A172 (cell line): ENCODE results near the gene DNHD1. TPM values are rescaled to one million over a fixed set of nuclear protein-coding genes. Genes with fewer than 3 reads are reported as not detected.

ENCODE experiments used
- DNase-seq: peaks from one replicate; pipeline ENCODE4 v3.0.0-alpha.2; 2015; ENCODE audit warnings: low spot score
- total RNA-seq: library from RNA; depleted of rRNA; stranded (reverse); fragments of >200 nt; shearing (Covaris generic); gene quantifications from 2 replicates; pipeline ENCODE4 v1.2.3, GENCODE V29; 2014; rRNA removed

The DNHD1 gene
- total RNA-seq, 1 experiment from 2014 or later = 1.9 TPM

DNA sequence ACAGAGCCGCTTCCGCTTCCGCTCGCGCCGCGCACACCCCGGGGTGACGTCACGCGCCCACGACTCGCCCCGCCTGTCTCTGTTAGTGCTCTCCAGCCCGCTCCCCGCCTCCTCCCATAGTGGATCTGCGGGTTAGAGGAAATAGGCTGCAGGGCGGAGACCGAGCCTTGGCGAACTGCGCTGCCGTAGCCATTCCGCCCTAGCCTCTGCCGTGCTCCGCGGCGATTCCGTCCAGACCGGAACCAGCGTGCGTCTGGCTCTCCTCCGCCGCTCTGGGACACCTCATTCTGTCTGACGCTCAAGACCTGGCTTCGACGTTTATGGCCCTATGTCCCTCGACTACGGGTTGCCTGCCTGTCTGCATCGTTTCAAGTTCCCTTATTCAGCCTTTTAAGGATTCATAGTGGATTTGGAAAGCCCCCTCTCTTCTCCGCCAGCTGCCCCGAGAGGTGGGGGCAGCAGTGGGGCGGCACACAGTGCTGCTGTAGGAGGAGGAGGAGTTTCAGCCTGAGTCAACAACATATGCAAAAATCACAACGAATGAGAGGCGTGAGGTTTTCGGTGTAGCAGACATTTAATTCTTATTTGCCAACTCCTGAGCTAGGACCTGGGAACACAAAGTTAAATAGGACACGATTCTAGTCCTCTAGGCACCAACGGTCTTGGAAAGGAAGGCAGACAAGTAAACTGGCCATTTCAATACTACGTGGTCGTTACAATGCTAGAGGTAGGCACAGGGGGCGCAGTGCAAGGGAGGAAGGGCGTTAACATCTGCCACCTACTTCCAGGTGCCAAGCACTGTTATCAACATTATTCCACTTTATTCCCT lies 115.3 kb downstream of the DNHD1 start, which contains the start of gene TAF10:
Gene TAF10, minus strand, starts transcription at position 4 of the 829 bp plus-strand sequence. CDS start 27 bp downstream, outside the sequence.
- peak; percentile 93 for DNase-seq

DNA sequence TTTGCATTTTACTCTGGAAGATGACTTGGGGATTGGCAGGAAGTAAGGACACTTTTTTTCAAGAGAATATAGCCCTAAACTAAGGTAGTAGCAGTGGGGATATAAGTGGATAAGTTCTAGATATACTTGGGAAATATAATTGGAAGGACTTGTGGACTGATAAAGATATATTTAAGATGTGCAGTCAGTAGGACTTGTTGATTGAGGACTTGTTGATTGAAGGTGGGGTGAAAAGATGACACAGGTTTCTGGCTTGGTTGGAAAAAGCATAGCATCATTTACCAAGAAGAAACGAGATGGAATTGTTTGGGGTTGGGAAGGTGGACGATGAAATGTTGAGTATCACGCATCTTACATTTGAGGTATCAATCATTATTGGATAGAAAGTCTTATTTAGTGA lies 116.4 kb downstream of the DNHD1 start:
- no peak for DNase-seq

- no peak for DNase-seq
These were observed 117.4 kb downstream of the DNHD1 start for GRCh38 chr11:6614446-6614845.

DNA sequence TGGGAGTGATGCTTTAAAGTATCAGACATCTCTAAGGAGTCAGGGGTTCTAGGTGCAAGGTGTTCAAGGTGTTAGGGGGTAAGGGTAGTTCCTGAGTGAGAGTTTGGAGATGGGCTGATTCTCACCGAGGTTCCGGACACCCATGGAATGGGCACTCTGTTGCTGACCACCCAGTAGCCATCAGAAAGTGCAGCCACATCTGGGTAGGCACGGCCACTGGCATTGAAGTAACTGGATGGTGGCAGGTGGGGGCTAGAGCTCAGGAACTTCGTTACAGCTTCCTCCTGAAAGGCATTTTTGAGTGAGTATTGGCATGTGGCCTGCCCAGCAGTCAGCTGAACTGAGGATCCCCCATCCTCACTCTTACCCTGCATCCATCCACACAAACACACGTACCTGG lies 118.0 kb downstream of the DNHD1 start:
- DNase-seq = no peak

DNA sequence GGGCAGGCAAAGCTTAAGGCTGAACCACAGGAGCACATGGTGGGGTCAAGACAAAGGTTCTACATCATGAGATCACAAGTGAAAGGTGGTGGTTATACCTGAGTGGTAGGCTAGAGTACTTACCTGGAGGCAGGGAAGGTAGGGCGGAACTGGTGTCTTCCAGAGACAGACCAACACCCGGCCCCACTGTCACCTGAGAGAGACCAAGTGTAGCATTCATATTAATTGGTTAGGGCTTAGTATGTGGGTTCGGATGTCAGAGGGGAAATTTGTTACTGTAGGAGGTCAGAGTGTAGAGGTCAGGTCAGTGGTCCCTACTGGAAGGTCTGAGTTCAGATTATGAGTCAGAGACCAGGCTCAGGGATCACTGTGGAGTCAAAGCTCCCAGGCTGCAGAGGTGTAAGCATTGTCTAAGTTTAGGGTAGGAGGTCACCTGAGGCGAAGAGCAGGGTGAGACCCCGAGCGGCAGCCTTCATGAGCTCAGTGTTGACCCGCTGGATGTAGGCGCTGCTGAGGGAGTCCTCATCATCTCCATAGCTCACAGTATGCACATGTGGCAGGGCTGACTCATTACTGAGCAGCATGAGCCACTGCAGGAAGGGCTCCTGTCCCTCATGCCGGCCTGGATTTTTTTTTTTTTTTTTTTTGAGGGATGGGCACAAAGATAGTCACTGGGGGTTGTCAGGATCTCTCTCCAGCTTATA lies 119.0 kb downstream of the DNHD1 start:
- DNase-seq = no peak

DNA sequence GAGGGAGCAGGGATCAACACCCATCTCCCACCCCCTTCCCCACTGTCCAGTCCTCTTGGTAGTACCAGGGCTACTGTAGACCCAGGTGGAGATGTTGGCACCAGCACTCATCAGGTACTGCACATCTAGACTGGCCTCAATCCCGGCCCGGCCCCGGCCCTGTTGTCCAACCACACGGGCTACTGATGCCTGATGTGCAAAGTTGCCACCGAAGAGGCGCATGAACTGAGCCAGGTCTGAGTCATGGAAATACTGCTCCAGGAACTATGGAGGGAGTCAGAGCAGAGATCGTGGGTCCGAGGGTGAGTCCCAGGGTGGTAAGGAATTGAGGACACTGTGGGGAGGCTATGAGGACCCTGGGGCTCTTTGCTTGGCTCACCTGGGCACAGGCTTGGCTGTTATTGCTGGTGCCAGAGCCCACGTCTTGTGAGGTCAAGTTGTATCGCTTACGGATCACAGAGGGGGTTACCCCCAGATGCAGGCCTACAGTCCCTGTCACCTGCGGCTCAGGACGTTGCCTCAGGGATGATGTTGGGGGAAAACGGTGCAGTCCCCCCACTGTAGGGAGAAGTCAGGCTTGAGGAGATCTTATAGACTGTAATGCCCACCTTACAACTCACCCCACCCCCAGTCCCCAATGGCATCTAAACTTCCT lies 119.6 kb downstream of the DNHD1 start:
- no peak for DNase-seq

- no peak for DNase-seq
These were observed 120.3 kb downstream of the DNHD1 start for GRCh38 chr11:6617315-6617781.

DNA sequence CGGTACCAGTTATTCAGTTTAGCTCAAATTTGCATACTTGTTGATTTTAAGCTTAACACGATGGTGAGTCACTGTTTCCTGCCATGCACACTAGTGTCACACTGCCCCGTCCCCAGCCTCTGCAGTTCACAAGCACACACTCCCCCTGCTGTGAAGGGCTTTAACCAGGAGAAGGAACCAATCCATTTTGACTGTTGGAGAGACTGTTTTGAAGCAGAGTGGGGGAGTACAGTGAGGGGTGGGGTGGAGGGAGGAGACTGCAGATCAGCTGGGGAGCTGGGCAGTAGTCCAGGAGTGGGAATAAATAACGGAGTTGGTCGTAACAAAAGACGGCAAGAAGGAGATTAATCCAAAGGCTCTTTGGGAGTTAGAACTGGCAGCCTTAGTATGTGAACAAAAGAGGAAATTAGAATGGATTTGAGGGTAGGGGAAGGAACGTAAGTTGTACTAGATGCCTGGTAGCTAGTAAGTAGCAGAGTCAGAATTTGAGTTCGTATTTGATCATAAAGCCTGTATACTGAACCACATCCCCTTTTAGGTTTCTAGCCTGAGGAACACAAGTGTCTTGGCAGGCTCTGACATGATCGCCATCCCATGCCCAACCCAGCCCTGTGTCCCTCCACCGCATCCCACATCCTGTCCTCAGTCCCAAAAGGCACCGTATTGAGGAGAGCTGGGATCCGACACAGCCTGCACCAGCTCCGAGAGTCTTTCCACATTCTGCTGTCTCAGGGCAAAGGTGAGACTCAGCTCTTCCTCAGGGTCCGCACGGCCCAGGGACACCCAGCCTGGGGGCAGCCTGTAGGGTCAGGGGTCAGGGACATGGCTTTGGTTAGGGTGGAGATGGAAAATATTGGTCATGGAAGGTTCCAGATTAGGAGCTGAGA lies 121.3 kb downstream of the DNHD1 start:
- peak; percentile 61 for DNase-seq

- DNase-seq = peak; percentile 94
These were observed 122.1 kb downstream of the DNHD1 start, which contains the start of gene TPP1 for GRCh38 chr11:6619004-6619745. Gene TPP1 (minus strand): TSS chr11:6619422. CDS start chr11:6619400, 22 bp downstream.

DNA sequence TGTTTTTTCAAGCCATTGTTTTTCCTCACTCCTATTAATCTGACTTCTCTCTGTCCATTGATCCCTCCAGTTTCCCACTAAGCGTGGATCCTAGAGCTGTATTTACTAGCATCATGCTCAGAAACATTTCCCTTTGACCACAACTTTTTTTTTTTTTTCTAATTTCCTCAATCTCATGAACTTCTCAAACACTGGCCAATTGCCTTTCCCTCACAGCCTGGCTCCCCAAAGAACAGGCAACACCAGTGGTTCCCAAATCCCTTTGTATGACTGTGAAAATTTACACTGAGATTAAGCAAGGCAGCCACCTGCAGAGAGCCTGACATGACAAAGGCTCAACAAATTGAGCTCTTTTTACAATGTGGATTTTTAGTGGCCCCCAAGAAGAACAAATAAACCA lies 123.6 kb downstream of the DNHD1 start:
- no peak for DNase-seq

Other genes with a start within 250 kb of the DNHD1 start
- gene CCKBR, start 237.4 kb upstream of the DNHD1 start, total RNA-seq = not detected in 2 replicates
- not detected in 2 replicates for gene CAVIN3, start 176.8 kb upstream of the DNHD1 start, total RNA-seq
- gene SMPD1, start 106.8 kb upstream of the DNHD1 start, total RNA-seq = 140 and 147 TPM in 2 replicates
- 58.4 and 63.3 TPM in 2 replicates for gene APBB1, start 78.2 kb upstream of the DNHD1 start, total RNA-seq
- 0.14 and 0.74 TPM in 2 replicates for gene HPX, start 56.3 kb upstream of the DNHD1 start, total RNA-seq
- gene TRIM3, start 23.3 kb upstream of the DNHD1 start, total RNA-seq = 27.3 and 32.8 TPM in 2 replicates
- gene ARFIP2, start 15.9 kb upstream of the DNHD1 start, total RNA-seq = 68.6 and 68.7 TPM in 2 replicates
- 32.4 and 58.1 TPM in 2 replicates for gene TIMM10B, start 15.8 kb upstream of the DNHD1 start, total RNA-seq
- gene RRP8, start 106.3 kb downstream of the DNHD1 start, total RNA-seq = 14.0 and 35.3 TPM in 2 replicates
- 210 and 231 TPM in 2 replicates for gene ILK, start 106.5 kb downstream of the DNHD1 start, total RNA-seq
- 53.6 and 67.5 TPM in 2 replicates for gene TAF10, start 114.9 kb downstream of the DNHD1 start, total RNA-seq
- 31.7 and 34.9 TPM in 2 replicates for gene TPP1, start 122.1 kb downstream of the DNHD1 start, total RNA-seq
- gene DCHS1, start 158.5 kb downstream of the DNHD1 start, total RNA-seq = 2.3 and 3.8 TPM in 2 replicates
- gene MRPL17, start 186.1 kb downstream of the DNHD1 start, total RNA-seq = 121 and 417 TPM in 2 replicates